ENCODE results near the gene ARNT2.

The ARNT2 gene

GRCh38 chr15:80526556-80527340, 122.6 kb downstream of the ARNT2 start (continued):
- TF ChIP-seq POU6F1 (CRISPR knock-in tag; IDR thresholded peaks at IDR 0.05; ENCODE audit: borderline replicate concordance, low read depth) = no peak
- no peak for TF ChIP-seq ARNTL (CRISPR knock-in tag; IDR thresholded peaks at IDR 0.05; ENCODE audit: borderline replicate concordance, low read depth)
- TF ChIP-seq ISL1 (CRISPR knock-in tag; IDR thresholded peaks at IDR 0.05) = no peak
- TF ChIP-seq ZNF8 (CRISPR knock-in tag; IDR thresholded peaks at IDR 0.05) = no peak
- no peak for TF ChIP-seq PPARA (CRISPR knock-in tag; IDR thresholded peaks at IDR 0.05; ENCODE audit: borderline replicate concordance)

- ATAC-seq = no peak
- TF ChIP-seq PATZ1 (CRISPR knock-in tag; IDR thresholded peaks at IDR 0.05; ENCODE audit: borderline replicate concordance) (no peak), ZNF565 (CRISPR knock-in tag; conservative IDR thresholded peaks at IDR 0.05; ENCODE audit: low read depth) (no peak), TCF4 (CRISPR knock-in tag; IDR thresholded peaks at IDR 0.05; ENCODE audit: borderline replicate concordance) (no peak), TSHZ2 (CRISPR knock-in tag; IDR thresholded peaks at IDR 0.05) (no peak), ESRRG (CRISPR knock-in tag; IDR thresholded peaks at IDR 0.05) (no peak), ZFP30 (CRISPR knock-in tag; IDR thresholded peaks at IDR 0.05) (no peak), OSR1 (CRISPR knock-in tag; IDR thresholded peaks at IDR 0.05) (no peak), BACH2 (CRISPR knock-in tag; IDR thresholded peaks at IDR 0.05; ENCODE audit: borderline replicate concordance) (no peak), SNAI2 (CRISPR knock-in tag; IDR thresholded peaks at IDR 0.05) (no peak), ZNF8 (CRISPR knock-in tag; IDR thresholded peaks at IDR 0.05) (no peak), GLIS3 (CRISPR knock-in tag; IDR thresholded peaks at IDR 0.05) (no peak), ZNF70 (CRISPR knock-in tag; IDR thresholded peaks at IDR 0.05) (no peak), ZFP3 (CRISPR knock-in tag; IDR thresholded peaks at IDR 0.05) (no peak)
Measured at GRCh38 chr15:80527406-80527805, 123.2 kb downstream of the ARNT2 start.

- ATAC-seq = no peak
- TF ChIP-seq TOX (CRISPR knock-in tag; IDR thresholded peaks at IDR 0.05; ENCODE audit: borderline replicate concordance) = no peak
- no peak for TF ChIP-seq ZFP30 (CRISPR knock-in tag; IDR thresholded peaks at IDR 0.05)
- TF ChIP-seq SNAI2 (CRISPR knock-in tag; IDR thresholded peaks at IDR 0.05) = no peak
- TF ChIP-seq CSRNP3 (CRISPR knock-in tag; IDR thresholded peaks at IDR 0.05) = no peak
- TF ChIP-seq ZFP3 (CRISPR knock-in tag; IDR thresholded peaks at IDR 0.05) = no peak
- TF ChIP-seq ESRRG (CRISPR knock-in tag; IDR thresholded peaks at IDR 0.05) = no peak
- no peak for TF ChIP-seq CSDC2 (CRISPR knock-in tag; IDR thresholded peaks at IDR 0.05)
- no peak for TF ChIP-seq ZNF70 (CRISPR knock-in tag; IDR thresholded peaks at IDR 0.05)
- TF ChIP-seq OSR1 (CRISPR knock-in tag; IDR thresholded peaks at IDR 0.05) = no peak
- TF ChIP-seq ISL1 (CRISPR knock-in tag; IDR thresholded peaks at IDR 0.05) = no peak
- no peak for TF ChIP-seq TCF4 (CRISPR knock-in tag; IDR thresholded peaks at IDR 0.05; ENCODE audit: borderline replicate concordance)
- no peak for TF ChIP-seq GLIS3 (CRISPR knock-in tag; IDR thresholded peaks at IDR 0.05)
- TF ChIP-seq ZNF565 (CRISPR knock-in tag; conservative IDR thresholded peaks at IDR 0.05; ENCODE audit: low read depth) = no peak
- TF ChIP-seq ZNF8 (CRISPR knock-in tag; IDR thresholded peaks at IDR 0.05) = no peak
- no peak for TF ChIP-seq ARNTL (CRISPR knock-in tag; IDR thresholded peaks at IDR 0.05; ENCODE audit: borderline replicate concordance, low read depth)
Measured at GRCh38 chr15:80527961-80528360, 123.8 kb downstream of the ARNT2 start.
